ENCODE results near the gene CSRNP3. TPM values are rescaled to one million over a fixed set of nuclear protein-coding genes. Genes with fewer than 3 reads are reported as not detected.

Gene CSRNP3
- total RNA-seq, 1 donor from 2014 or later: 18.4 TPM

DNA sequence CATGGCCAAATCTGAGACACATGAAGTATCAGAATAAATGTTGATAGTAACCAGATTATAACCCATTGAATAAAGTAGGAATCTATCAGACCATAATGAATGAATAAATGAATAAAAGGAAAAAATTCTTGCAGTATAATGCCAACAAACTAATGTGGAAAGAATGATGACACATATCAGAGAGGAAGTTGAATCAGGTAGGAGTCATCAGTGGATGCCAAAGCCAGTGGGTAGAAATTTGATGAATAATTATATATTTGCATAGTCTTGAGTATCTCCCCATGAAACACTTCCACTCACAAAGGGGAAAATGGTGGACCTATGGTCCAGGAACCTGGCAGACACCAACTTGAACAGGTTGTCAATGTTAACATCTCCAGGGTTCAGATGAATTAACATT lies 255.9 kb downstream of the CSRNP3 start:
- DNase-seq (ENCODE audit: extremely low spot score, unreplicated experiment): no peak
- H3K27ac Mint-ChIP-seq: no peak overlapping the region
- no peaks in the 10 kb centered on the region for H3K36me3 Mint-ChIP-seq
- no peaks in the 10 kb centered on the region for H3K4me1 Mint-ChIP-seq (ENCODE audit: unreplicated experiment)
- peaks cover 3% of the 10 kb centered on the region for H3K27me3 Mint-ChIP-seq
- TF ChIP-seq, protein P1, sequence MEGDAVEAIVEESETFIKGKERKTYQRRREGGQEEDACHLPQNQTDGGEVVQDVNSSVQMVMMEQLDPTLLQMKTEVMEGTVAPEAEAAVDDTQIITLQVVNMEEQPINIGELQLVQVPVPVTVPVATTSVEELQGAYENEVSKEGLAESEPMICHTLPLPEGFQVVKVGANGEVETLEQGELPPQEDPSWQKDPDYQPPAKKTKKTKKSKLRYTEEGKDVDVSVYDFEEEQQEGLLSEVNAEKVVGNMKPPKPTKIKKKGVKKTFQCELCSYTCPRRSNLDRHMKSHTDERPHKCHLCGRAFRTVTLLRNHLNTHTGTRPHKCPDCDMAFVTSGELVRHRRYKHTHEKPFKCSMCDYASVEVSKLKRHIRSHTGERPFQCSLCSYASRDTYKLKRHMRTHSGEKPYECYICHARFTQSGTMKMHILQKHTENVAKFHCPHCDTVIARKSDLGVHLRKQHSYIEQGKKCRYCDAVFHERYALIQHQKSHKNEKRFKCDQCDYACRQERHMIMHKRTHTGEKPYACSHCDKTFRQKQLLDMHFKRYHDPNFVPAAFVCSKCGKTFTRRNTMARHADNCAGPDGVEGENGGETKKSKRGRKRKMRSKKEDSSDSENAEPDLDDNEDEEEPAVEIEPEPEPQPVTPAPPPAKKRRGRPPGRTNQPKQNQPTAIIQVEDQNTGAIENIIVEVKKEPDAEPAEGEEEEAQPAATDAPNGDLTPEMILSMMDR (conservative IDR thresholded peaks at IDR 0.05): no peak
- H3K9me3 Mint-ChIP-seq: no peaks in the 10 kb centered on the region
- no peak overlapping the region for H3K4me3 Mint-ChIP-seq

Other genes starting within 250 kb of the CSRNP3 start
- 0.92 and 1.1 TPM in 2 replicates for gene SCN2A, start 230.3 kb upstream of the CSRNP3 start, total RNA-seq (ENCODE audit: low replicate concordance)